HG03378 (cell line): ENCODE data around the gene SLCO3A1.

Experiments used
- ATAC-seq: cut with Tn5 transposase; IDR thresholded peaks from one replicate; pipeline ENCODE4 v1.9.1; 2021; ENCODE audit warnings: mild to moderate bottlenecking, moderate library complexity; ENCODE audit not compliant: unreplicated experiment

Gene SLCO3A1

DNA sequence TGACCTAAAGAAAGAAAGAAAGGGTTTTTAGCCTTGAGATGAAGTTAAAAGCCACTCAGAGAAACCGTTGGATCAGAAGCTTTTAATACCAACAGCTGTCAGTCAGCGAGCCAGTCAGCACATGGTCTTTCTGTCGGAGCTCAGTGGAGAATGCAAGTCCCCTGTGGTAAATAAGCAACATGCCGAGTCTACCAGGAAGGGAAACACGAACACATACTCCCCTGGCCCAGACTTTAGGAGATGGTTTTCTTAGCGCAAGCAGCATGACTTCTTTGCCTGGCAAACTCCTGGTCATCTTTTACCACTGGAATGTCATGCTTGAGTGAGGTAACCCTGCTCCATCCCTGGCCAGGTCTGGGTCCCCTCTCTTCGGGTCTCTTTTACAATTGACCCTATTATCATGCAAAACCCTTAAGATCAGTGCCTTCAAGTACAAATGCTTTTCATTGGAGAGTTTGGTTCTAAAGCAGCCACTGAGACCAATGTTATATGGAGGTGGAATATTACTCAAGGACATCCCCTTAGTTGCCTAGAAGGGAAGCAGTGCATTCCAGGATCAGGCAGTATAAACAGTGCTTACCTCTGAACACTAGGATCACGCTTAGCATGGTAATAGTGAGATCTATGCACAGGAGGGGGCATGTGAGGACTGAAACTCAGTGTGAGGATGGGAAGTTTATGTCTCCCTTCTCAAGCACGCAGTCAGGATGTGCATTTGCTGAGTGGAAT lies 28.2 kb downstream of the SLCO3A1 start:
- ATAC-seq = no peak

GRCh38 chr15:91882858-91883586 lies 29.5 kb downstream of the SLCO3A1 start:
- ATAC-seq = no peak

GRCh38 chr15:91884606-91885005 lies 31.1 kb downstream of the SLCO3A1 start:
- ATAC-seq = no peak

DNA sequence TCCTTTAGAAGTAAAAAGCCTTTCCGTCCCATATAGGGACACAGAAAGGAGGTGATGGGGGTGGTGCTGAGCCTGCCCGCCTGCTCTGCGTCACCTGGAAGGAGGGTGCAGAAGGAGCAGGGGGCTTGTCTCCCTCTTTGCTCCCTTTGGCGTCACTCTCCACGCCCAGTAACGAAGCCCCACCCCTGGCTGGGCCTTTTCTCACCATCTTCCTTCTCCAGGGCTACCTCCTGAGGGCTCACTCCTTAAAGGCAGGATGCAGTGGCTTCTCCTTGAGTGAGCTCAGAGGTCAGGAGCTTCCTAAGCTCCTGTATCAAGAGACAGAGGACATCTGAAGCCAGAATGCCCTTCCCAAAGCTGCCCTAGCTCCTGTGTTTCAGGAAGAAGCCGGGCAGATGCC lies 31.5 kb downstream of the SLCO3A1 start:
- ATAC-seq = no peak

DNA sequence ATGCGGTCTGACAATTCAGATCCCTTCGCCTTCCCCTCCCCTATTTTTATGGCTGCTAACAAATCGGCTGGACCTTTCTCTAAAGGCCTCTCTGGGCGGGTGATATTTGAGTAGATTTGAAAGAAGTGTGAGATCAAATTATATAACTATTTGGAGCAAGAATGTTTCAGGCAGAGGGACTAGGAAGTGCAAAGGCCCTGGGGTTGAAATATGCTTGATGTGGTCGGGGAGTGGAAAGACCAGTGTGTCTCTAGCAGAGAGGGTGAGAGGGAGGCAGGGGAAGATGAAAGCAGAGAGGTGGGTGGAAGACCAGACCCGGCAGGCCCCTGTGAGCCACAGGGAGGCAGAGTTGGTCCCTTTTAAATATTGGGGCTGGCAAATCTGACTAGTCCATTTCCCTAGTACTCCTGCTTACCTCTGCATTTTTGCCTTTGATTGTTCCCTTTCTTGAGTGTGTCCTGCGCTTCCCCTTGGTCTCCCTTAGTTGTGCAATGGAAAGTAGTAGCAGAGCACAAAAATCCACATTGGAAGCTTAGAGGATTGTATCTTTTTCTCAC lies 32.3 kb downstream of the SLCO3A1 start:
- no peak for ATAC-seq

- no peak for ATAC-seq
These were observed 33.4 kb downstream of the SLCO3A1 start for GRCh38 chr15:91886878-91887277.

DNA sequence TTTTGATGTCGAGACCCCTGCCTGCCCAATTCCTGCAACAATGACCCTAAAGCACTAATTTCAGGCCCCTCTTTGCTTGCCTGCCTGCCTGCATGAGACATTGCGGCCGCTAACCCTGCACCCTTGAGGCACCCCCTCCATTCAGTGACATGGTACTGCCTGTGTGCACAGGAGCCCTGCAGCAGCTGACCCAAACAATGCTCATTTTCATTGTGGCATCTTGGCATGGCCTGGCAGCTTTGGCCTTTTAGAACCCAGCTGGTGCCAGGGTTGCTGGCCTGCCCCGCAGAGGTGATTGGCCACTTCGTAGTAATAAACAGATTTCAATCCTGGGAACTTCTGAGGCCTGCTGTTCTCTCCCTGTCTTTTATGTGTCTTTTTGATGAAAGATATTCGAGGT lies 33.8 kb downstream of the SLCO3A1 start:
- ATAC-seq = no peak

GRCh38 chr15:91887921-91888373 lies 34.4 kb downstream of the SLCO3A1 start:
- ATAC-seq = no peak

DNA sequence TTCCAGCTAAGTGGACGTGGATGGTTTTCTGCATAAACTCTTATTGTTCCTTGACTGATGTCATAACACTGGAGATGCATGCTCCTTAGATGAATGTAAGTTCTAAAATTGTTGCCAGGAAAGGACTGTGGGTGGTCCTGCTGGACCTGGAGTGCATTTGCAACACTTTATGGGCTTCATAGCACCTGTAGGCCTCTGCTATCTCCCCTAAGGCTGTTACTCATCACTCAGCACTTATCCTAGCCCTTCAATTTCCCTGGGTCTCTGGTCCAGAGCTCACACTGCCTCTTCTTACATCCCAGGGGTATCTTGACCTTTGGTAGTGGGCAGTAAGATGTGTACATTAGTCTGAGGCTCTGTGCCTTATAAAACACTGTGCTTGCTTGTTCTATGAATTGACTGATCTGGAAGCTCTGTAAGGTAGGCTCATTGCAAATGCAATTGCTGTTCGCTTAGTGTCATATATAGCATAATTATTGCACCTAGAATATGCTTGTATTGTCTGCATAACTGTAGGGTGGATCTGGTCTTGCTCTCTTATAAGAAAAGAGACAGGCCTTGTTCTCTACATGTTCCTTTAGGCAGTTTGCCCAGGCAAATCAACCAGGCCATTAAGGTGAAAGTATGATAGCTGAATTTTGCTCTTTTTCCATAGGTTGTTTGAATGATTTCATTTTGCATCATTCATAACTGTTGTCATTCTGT lies 35.8 kb downstream of the SLCO3A1 start:
- ATAC-seq = no peak

- ATAC-seq = no peak
These were observed 37.1 kb downstream of the SLCO3A1 start for GRCh38 chr15:91890614-91891013.

- no peak for ATAC-seq
These were observed 37.6 kb downstream of the SLCO3A1 start for GRCh38 chr15:91891101-91891500.

DNA sequence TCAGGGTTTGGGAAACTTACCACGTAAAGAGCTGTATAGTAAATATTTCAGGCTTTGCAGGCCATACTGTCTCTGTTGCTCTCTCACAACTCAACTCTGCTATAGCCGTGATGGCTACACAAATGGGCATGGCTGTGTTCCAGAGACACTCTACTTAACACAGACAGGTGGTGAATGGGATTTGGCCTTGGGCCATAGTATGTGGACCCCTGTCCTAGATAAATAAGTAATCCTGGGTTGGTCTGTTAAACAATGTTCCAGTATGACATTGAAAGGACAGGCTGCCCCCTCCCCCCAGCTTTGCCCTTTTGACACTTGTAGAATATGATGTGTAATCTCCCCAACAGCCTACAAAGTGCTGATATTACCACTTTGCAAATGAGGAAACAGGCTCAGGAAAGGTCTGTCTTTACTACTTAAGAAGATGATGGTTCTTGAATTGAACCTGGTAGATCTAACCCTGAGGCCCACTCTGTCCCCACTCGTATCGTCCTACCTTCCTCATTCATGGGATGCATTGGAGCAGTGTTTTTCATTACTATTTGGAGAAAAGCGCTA lies 38.4 kb downstream of the SLCO3A1 start:
- ATAC-seq = no peak

DNA sequence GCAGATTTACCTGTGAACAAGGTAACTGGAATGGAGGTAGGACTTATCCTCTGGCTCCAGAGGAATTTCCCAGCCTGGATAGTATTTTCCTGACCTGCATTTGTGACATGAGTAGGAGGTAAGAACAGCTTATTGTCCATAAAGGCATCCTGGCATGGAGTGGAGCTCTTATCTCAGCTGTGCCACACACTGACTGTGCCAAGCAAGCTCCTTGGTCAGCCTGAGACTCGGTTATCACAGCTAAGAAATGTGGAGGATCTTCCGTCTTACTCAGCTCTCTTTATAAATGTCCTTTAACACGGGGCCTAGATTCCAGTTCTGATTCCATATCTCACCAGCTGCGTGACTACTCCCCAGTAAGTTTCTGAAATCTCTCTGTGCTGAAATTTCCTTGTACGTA lies 38.9 kb downstream of the SLCO3A1 start:
- ATAC-seq = no peak

GRCh38 chr15:91894606-91895005 lies 41.1 kb downstream of the SLCO3A1 start:
- ATAC-seq = no peak

- no peak for ATAC-seq
These were observed 41.5 kb downstream of the SLCO3A1 start for GRCh38 chr15:91895051-91895450.

- no peak for ATAC-seq
These were observed 43.0 kb downstream of the SLCO3A1 start for GRCh38 chr15:91896341-91897055.

DNA sequence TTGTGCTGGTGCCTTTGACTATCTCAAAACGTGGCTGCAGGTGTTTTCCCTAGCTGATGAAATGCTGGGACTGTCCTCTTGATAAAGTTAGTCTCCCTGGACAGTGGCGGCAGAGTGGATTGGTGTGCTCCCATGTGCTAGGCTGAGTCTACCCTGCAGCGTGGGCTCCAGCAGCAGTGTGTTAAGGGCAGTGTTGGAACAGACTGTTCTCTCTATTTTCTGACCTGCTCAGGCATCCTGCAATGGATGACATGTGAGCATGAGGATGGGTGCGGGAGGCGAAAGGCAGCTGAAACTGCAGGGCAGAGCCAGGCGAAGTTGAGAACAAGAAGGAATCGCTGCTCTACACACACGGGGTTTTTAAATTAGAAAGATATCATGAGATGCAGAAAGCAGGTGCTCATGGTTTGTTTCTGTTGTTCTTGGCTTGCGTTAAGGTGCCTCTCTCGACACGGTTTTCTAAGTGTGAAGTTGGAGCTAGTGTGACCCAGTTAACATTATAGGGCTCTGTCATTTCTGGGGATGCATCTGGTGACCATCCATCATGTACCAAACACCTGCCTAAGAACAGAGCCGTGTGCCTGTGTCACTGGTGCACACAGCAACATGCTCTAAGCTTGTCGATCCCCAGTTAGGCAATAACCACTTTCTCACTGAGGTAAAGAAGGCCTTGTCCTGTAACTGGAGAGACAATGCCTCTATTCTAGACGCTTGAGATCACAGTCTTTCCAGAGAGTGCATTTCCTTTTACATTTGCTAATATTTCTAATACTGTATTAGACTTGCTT lies 44.3 kb downstream of the SLCO3A1 start:
- ATAC-seq = no peak

GRCh38 chr15:91898843-91899242 lies 45.3 kb downstream of the SLCO3A1 start:
- ATAC-seq = no peak

GRCh38 chr15:91904942-91905341 lies 51.4 kb downstream of the SLCO3A1 start:
- ATAC-seq = no peak

DNA sequence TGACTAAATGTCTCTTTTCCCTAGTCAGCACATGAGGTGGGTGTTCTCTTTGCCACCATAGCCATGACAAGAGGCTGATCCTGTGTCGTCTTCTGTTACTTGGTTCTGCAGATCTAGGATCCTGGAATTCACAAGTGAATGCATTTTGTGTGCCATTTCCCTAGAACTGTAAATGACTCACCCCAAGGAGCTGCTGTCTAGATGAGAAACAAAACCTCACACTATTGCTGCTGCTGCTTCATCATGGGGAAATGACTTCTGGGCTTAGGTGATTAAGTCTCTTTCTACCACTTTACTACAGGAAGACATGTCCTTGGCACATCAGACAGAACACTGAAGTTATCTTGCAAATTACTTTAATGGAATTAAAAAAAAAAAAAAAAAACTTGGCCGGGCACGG lies 54.9 kb downstream of the SLCO3A1 start:
- ATAC-seq = no peak
